Breast epithelium (tissue), 4 donors: ENCODE data around the gene COL9A3. TPM values are rescaled to one million over a fixed set of nuclear protein-coding genes. Genes with fewer than 3 reads are reported as not detected.

ENCODE experiments used
- DNase-seq, 2 donors: peaks; one replicate each; pipeline ENCODE4 v3.0.0-alpha.2; 2019; ENCODE audit warnings: low spot score in 2 of 2
- H3K27ac ChIP-seq, 2 donors: fragments of 200-600 bp; sonication (generic) in 1 of 2; one replicate each; pipeline ENCODE4 v1.5.1; 2016 to 2019; ENCODE audit warnings: mild to moderate bottlenecking in 1 of 2
- H3K27me3 ChIP-seq, 2 donors: fragments of 200-600 bp; sonication (generic) in 1 of 2; one replicate each; pipeline versions ENCODE4 v1.5.1 to v1.6.0; 2017 to 2019; ENCODE audit warnings: control low read depth in 1 of 2, mild to moderate bottlenecking in 1 of 2
- H3K36me3 ChIP-seq: fragments of 200-600 bp; one replicate; pipeline ENCODE4 v1.5.1; 2019
- H3K4me1 ChIP-seq, 2 donors: fragments of 200-600 bp; sonication (generic); one replicate each; pipeline ENCODE4 v1.5.1; 2016 to 2019; ENCODE audit warnings: control low read depth in 1 of 2
- H3K4me3 ChIP-seq, 3 donors: fragments of 200-600 bp; sonication (generic); 1 replicate in 2 of 3; 2 replicates in 1 of 3; pipeline ENCODE4 v1.5.1; 2016 to 2019; ENCODE audit warnings: mild to moderate bottlenecking in 3 of 3, moderate library complexity in 2 of 3
- H3K9me3 ChIP-seq, 2 donors: fragments of 200-600 bp; sonication (generic) in 1 of 2; one replicate each; pipeline ENCODE4 v1.5.1; 2016 to 2019; ENCODE audit warnings: control low read depth in 1 of 2
- POLR2A ChIP-seq: fragments of 450-650 bp; IDR thresholded peaks from one replicate; pipeline ENCODE4 v1.6.1; 2016; ENCODE audit warnings: antibody characterized with exemption, mild to moderate bottlenecking, moderate library complexity
- POLR2AphosphoS5 ChIP-seq, 3 donors: sonication (generic); formaldehyde crosslinking; IDR thresholded peaks; one replicate each; pipeline ENCODE4 v1.6.1; 2017; ENCODE audit warnings: antibody characterized with exemption in 3 of 3
- intact Hi-C: fragments of 100-400 bp; cut with DNase I; formaldehyde crosslinking; loops from one replicate; pipeline ENCODE4 v1.15.1; 2023; ENCODE audit warnings: low total_unique reads
- total RNA-seq, 3 donors: library from RNA; depleted of rRNA; stranded (reverse); fragments of >200 nt; gene quantifications; one replicate each; pipeline ENCODE4 v1.1.0, GENCODE V29; 2016
- TF ChIP-seq, protein P1 (sequence below), 3 donors: fragments of 450-650 bp; IDR thresholded peaks; one replicate each; pipeline ENCODE4 v1.5.1; 2016 to 2017; ENCODE audit warnings: antibody characterized with exemption in 3 of 3, mild to moderate bottlenecking in 3 of 3, moderate library complexity in 3 of 3

Gene COL9A3
- total RNA-seq, 3 donors from 2014 or later = 0.16 to 10.2 (median 5.0) TPM

GRCh38 chr20:62799459-62799858 is 17.4 kb upstream of the COL9A3 start:
- H3K9me3 ChIP-seq = no peaks in the 10 kb centered on the region

GRCh38 chr20:62799873-62800272 is 17.0 kb upstream of the COL9A3 start:
- no peak overlapping the region for H3K27ac ChIP-seq
- intact Hi-C loops = no loop called here
- H3K4me3 ChIP-seq = no peak overlapping the region
- H3K27me3 ChIP-seq = no peaks in the 10 kb centered on the region
- H3K36me3 ChIP-seq = no peaks in the 10 kb centered on the region
- no peaks in the 10 kb centered on the region for H3K9me3 ChIP-seq
- no peak for TF ChIP-seq POLR2A
- TF ChIP-seq, protein P1, sequence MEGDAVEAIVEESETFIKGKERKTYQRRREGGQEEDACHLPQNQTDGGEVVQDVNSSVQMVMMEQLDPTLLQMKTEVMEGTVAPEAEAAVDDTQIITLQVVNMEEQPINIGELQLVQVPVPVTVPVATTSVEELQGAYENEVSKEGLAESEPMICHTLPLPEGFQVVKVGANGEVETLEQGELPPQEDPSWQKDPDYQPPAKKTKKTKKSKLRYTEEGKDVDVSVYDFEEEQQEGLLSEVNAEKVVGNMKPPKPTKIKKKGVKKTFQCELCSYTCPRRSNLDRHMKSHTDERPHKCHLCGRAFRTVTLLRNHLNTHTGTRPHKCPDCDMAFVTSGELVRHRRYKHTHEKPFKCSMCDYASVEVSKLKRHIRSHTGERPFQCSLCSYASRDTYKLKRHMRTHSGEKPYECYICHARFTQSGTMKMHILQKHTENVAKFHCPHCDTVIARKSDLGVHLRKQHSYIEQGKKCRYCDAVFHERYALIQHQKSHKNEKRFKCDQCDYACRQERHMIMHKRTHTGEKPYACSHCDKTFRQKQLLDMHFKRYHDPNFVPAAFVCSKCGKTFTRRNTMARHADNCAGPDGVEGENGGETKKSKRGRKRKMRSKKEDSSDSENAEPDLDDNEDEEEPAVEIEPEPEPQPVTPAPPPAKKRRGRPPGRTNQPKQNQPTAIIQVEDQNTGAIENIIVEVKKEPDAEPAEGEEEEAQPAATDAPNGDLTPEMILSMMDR (IDR thresholded peaks at IDR 0.05) = no peak
- no peak for TF ChIP-seq POLR2AphosphoS5 (IDR thresholded peaks at IDR 0.05)
- no peak for DNase-seq
- no peaks in the 10 kb centered on the region for H3K4me1 ChIP-seq

More at GRCh38 chr20:62799459-62799858, 17.4 kb upstream of the COL9A3 start:
- no peak overlapping the region for H3K4me3 ChIP-seq
- no peak for DNase-seq
- no peaks in the 10 kb centered on the region for H3K4me1 ChIP-seq
- TF ChIP-seq POLR2AphosphoS5 (IDR thresholded peaks at IDR 0.05) (no peak), POLR2A (no peak)
- TF ChIP-seq, protein P1 (IDR thresholded peaks at IDR 0.05) = no peak
- intact Hi-C loops = no loop called here
- no peak overlapping the region for H3K27ac ChIP-seq
- H3K27me3 ChIP-seq = no peaks in the 10 kb centered on the region
- H3K36me3 ChIP-seq = no peaks in the 10 kb centered on the region

GRCh38 chr20:62800314-62801259 is 16.3 kb upstream of the COL9A3 start:
- Histone ChIP-seq H3K36me3 (no peaks in the 10 kb centered on the region), H3K27ac (no peak overlapping the region), H3K27me3 (no peaks in the 10 kb centered on the region), H3K4me1 (peaks cover 0 to 3% of the 10 kb centered on the region in 2 donors), H3K4me3 (no peak overlapping the region), H3K9me3 (no peaks in the 10 kb centered on the region)
- intact Hi-C loops = no loop called here
- TF ChIP-seq POLR2A (no peak), POLR2AphosphoS5 (IDR thresholded peaks at IDR 0.05) (no peak)
- TF ChIP-seq, protein P1 (IDR thresholded peaks at IDR 0.05) = no peak
- no peak for DNase-seq

DNA sequence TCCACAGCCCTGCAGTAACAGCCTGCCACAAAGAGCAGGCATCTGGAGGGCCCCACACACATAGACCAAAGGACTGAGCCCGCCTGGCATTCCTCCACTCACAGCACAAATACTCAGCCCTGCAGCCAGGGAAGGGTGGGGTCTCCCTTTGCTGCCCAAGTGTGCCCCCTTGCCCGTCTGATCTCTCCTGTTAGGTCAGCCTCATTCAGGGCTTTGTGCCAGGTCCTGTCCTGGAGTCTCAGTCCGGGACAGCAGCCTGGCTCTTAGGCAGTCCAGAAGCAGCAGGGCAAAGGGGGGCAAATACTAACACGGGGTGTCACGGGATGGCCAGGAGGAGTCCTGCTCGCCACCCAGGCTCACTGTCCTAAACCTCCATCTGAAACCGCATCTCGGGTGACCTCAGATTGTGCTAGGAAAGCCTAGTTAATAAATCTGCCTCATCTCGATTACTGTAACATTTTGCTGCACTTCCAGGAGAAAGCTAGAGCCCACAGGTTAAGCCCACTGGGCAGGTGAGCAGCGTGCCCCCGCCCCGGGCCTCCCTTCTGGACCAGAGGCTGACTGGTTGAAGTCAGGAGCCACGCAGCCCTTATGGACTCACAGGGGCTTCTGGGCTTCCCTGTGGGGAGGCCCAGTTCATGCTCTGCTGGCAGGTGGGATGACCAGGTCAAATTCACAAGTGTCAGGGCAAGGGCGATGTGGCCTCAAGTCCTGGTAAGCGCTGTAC is 15.4 kb upstream of the COL9A3 start:
- Histone ChIP-seq H3K36me3 (no peaks in the 10 kb centered on the region), H3K9me3 (no peaks in the 10 kb centered on the region), H3K4me3 (no peak overlapping the region), H3K27me3 (no peaks in the 10 kb centered on the region), H3K4me1 (peaks cover 8 to 12% of the 10 kb centered on the region in 2 donors), H3K27ac (no peak overlapping the region)
- intact Hi-C loops = no loop called here
- no peak for DNase-seq
- TF ChIP-seq POLR2AphosphoS5 (IDR thresholded peaks at IDR 0.05) (no peak), POLR2A (no peak)
- TF ChIP-seq, protein P1 (IDR thresholded peaks at IDR 0.05) = no peak
